Caco-2 (cell line): Measurements from ENCODE around the gene ASTN2. TPM values are rescaled to one million over a fixed set of nuclear protein-coding genes. Genes with fewer than 3 reads are reported as not detected.

ENCODE experiments used
- BruUV-seq: library from RNA; stranded (reverse); fragments of 400-500 nt; replicated peaks from 2 replicates; lab custom pipeline; 2021; lab: Mats Ljungman, UMichigan
- CTCF ChIA-PET: fragments of 300-600 bp; sonication (Branson Sonifier 250); formaldehyde crosslinking; loops from one replicate; lab custom pipeline; 2022; ENCODE audit warnings: antibody characterized with exemption; lab: Charles Lee
- POLR2A ChIA-PET: fragments of 300-600 bp; sonication (Branson Sonifier 250); formaldehyde crosslinking; loops from one replicate; lab custom pipeline; 2022; ENCODE audit warnings: antibody characterized with exemption; lab: Charles Lee
- DNase-seq, 2 experiments: peaks; one replicate each; pipeline versions ENCODE4 v3.0.0 to v3.0.0-alpha.2; 2020 to 2022
- H3K27me3 ChIP-seq: replicated peaks from 2 replicates; pipeline ENCODE4 v1.6.0; 2011; ENCODE audit warnings: low read length; ENCODE audit not compliant: control insufficient read depth, insufficient read depth
- H3K36me3 ChIP-seq: 2 replicates; pipeline ENCODE4 v1.5.1; 2011; ENCODE audit warnings: low read length; ENCODE audit not compliant: control insufficient read depth, insufficient read depth
- H3K4me1 ChIP-seq: fragments of 250-450 bp; sonication (Bioruptor Pico); 2 replicates; pipeline ENCODE4 v1.5.1; 2020; ENCODE audit warnings: mild to moderate bottlenecking
- H3K4me3 ChIP-seq: 2 replicates; pipeline ENCODE4 v1.5.1; 2011; ENCODE audit warnings: low read depth, mild to moderate bottlenecking, control low read depth, low read length
- H3K9me3 ChIP-seq: fragments of 250-450 bp; sonication (Bioruptor Pico); 2 replicates; pipeline ENCODE4 v1.5.1; 2020; ENCODE audit warnings: mild to moderate bottlenecking, moderate library complexity
- H3K27ac Mint-ChIP-seq: one replicate; pipeline ENCODE4 v1.8.0; 2022; ENCODE audit warnings: mixed read lengths; ENCODE audit not compliant: unreplicated experiment
- H3K27me3 Mint-ChIP-seq: one replicate; pipeline ENCODE4 v1.8.0; 2022; ENCODE audit warnings: mixed read lengths; ENCODE audit not compliant: insufficient read depth, unreplicated experiment
- H3K36me3 Mint-ChIP-seq: one replicate; pipeline ENCODE4 v1.8.0; 2022; ENCODE audit warnings: mild to moderate bottlenecking, mixed read lengths; ENCODE audit not compliant: insufficient read depth, unreplicated experiment
- H3K4me1 Mint-ChIP-seq: one replicate; pipeline ENCODE4 v1.8.0; 2022; ENCODE audit warnings: low read depth, mixed read lengths; ENCODE audit not compliant: unreplicated experiment
- H3K4me3 Mint-ChIP-seq: one replicate; pipeline ENCODE4 v1.8.0; 2022; ENCODE audit warnings: mild to moderate bottlenecking, moderate library complexity, mixed read lengths; ENCODE audit not compliant: unreplicated experiment
- H3K9me3 Mint-ChIP-seq: one replicate; pipeline ENCODE4 v1.8.0; 2022; ENCODE audit warnings: mixed read lengths; ENCODE audit not compliant: unreplicated experiment
- CTCF ChIP-seq, 2 experiments: fragments of 200-600 bp in 1 of 2; IDR thresholded peaks; 1 replicate in 1 of 2; 2 replicates in 1 of 2; pipeline versions ENCODE4 v1.5.1 to v1.8.0; 2011 to 2022; ENCODE audit warnings: antibody characterized with exemption in 1 of 2, control low read depth in 1 of 2, inconsistent platforms in 1 of 2, low read depth in 1 of 2, low read length in 1 of 2, mild to moderate bottlenecking in 1 of 2, moderate library complexity in 1 of 2; ENCODE audit not compliant: insufficient read depth in 1 of 2, severe bottlenecking in 1 of 2, unreplicated experiment in 1 of 2
- intact Hi-C: fragments of 100-400 bp; cut with micrococcal nuclease; formaldehyde crosslinking; loops from one replicate; pipeline ENCODE4 v1.10.0; 2022; ENCODE audit not compliant: unreplicated experiment
- total RNA-seq: library from RNA; stranded (reverse); gene quantifications from 2 replicates; pipeline ENCODE4 v1.2.3, GENCODE V29; 2022

ASTN2 gene
- total RNA-seq, 1 experiment from 2014 or later = 12.7 TPM

- no peaks in the 10 kb centered on the region for H3K27me3 ChIP-seq
- ChIA-PET POLR2A (no interaction called here), CTCF (no interaction called here)
- peaks cover 8% of the 10 kb centered on the region for H3K9me3 Mint-ChIP-seq
- no peaks in the 10 kb centered on the region for H3K36me3 ChIP-seq
- H3K27ac Mint-ChIP-seq = no peak overlapping the region
- H3K4me1 ChIP-seq = no peaks in the 10 kb centered on the region
- no TSS peak for BruUV-seq
- H3K4me3 ChIP-seq = no peak overlapping the region
- H3K36me3 Mint-ChIP-seq = no peaks in the 10 kb centered on the region
- intact Hi-C loops = no loop called here
- no peak for DNase-seq
- TF ChIP-seq CTCF (IDR thresholded peaks at IDR 0.05; ENCODE audit: insufficient read depth in 1 of 2, low read depth in 1 of 2, low read length in 1 of 2, severe bottlenecking in 1 of 2, unreplicated experiment in 1 of 2) = no peak
- no peaks in the 10 kb centered on the region for H3K4me1 Mint-ChIP-seq
- no peak overlapping the region for H3K4me3 Mint-ChIP-seq
- H3K27me3 Mint-ChIP-seq = no peaks in the 10 kb centered on the region
- H3K9me3 ChIP-seq = no peaks in the 10 kb centered on the region
These were observed 797.5 kb downstream of the ASTN2 start for GRCh38 chr9:116617389-116617788.

DNA sequence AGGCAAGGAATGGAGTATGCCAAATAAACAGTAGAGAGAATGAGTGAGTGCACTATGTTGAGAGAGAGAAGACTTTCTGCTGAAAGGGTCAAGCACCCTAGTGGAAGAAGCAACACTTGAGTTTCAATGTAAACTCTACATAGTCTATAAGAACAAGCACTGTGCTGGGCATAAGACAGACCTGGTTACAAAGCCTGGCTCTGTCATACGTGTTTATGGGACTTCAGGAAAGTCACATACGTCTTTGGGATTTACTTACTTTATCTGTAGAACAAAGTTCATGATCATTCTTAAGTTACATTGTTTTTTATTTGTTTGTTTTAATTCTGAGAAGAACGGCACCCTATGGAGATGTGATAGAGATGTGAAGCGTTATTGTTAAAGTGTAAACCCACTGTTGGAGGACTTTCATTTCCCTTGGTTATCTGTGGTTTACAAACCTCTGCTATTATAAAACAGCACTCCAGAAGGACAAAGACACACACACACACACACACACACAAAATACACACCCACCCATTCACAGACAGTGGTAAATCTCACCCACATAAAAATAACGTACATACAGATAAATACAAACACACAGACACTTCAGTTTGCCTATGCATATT lies 798.4 kb downstream of the ASTN2 start:
- intact Hi-C loops = no loop called here
- BruUV-seq = no TSS peak
- H3K27me3 ChIP-seq = no peaks in the 10 kb centered on the region
- ChIA-PET POLR2A (no interaction called here), CTCF (no interaction called here)
- H3K4me1 ChIP-seq = no peaks in the 10 kb centered on the region
- H3K9me3 ChIP-seq = no peaks in the 10 kb centered on the region
- no peaks in the 10 kb centered on the region for H3K36me3 ChIP-seq
- H3K9me3 Mint-ChIP-seq = peaks cover 11% of the 10 kb centered on the region
- no peak for DNase-seq
- TF ChIP-seq CTCF (IDR thresholded peaks at IDR 0.05; ENCODE audit: insufficient read depth in 1 of 2, low read depth in 1 of 2, low read length in 1 of 2, severe bottlenecking in 1 of 2, unreplicated experiment in 1 of 2) = no peak
- no peak overlapping the region for H3K27ac Mint-ChIP-seq
- no peaks in the 10 kb centered on the region for H3K36me3 Mint-ChIP-seq
- H3K4me3 ChIP-seq = no peak overlapping the region
- H3K4me3 Mint-ChIP-seq = no peak overlapping the region
- no peaks in the 10 kb centered on the region for H3K4me1 Mint-ChIP-seq
- no peaks in the 10 kb centered on the region for H3K27me3 Mint-ChIP-seq

GRCh38 chr9:116608064-116608463 lies 806.8 kb downstream of the ASTN2 start:
- Mint-ChIP-seq H3K9me3 (peaks cover 9% of the 10 kb centered on the region), H3K4me3 (no peak overlapping the region), H3K4me1 (no peaks in the 10 kb centered on the region), H3K36me3 (no peaks in the 10 kb centered on the region), H3K27me3 (no peaks in the 10 kb centered on the region), H3K27ac (no peak overlapping the region)
- no peaks in the 10 kb centered on the region for H3K4me1 ChIP-seq
- H3K4me3 ChIP-seq = no peak overlapping the region
- ChIA-PET CTCF (no interaction called here), POLR2A (no interaction called here)
- intact Hi-C loops = no loop called here
- no peak for DNase-seq
- 0 out of 2 replicates have a peak, but pooled peaks cover 1% of the 10 kb centered on the region for H3K36me3 ChIP-seq
- no peak for TF ChIP-seq CTCF (IDR thresholded peaks at IDR 0.05; ENCODE audit: insufficient read depth in 1 of 2, low read depth in 1 of 2, low read length in 1 of 2, severe bottlenecking in 1 of 2, unreplicated experiment in 1 of 2)
- H3K9me3 ChIP-seq = no peaks in the 10 kb centered on the region; the same call in 1 of the 2 replicates
- BruUV-seq = no TSS peak
- no peaks in the 10 kb centered on the region for H3K27me3 ChIP-seq
